Natural killer cell (primary cell): ENCODE results near the gene KRTAP24-1. TPM values are rescaled to one million over a fixed set of nuclear protein-coding genes. Genes with fewer than 3 reads are reported as not detected.

Source experiments
- ATAC-seq, 3 donors: fragments of 150-1000 bp in 2 of 3; fragments of 200-7000 bp in 1 of 3; cut with Tn5 transposase; 1 replicate in 1 of 3; 2 replicates in 2 of 3; pipeline ENCODE4 v1.10.0; 2021; ENCODE audit warnings: mild to moderate bottlenecking in 2 of 3, moderate library complexity in 2 of 3
- DNase-seq, 2 donors: peaks; one replicate each; pipeline versions ENCODE4 v3.0.0 to v3.0.0-alpha.2; 2013 to 2021; ENCODE audit warnings: mixed read lengths in 1 of 2
- H3K27ac ChIP-seq: one replicate; pipeline ENCODE4 v1.5.1; 2013; ENCODE audit warnings: mild to moderate bottlenecking, low read length
- H3K27me3 ChIP-seq: one replicate; pipeline ENCODE4 v1.6.1; 2013; ENCODE audit warnings: low read length; ENCODE audit not compliant: control insufficient read depth, insufficient read depth
- H3K36me3 ChIP-seq: one replicate; pipeline ENCODE4 v1.6.1; 2013; ENCODE audit warnings: low read length; ENCODE audit not compliant: control insufficient read depth, insufficient read depth
- H3K4me1 ChIP-seq: one replicate; pipeline ENCODE4 v1.6.1; 2013; ENCODE audit warnings: low read length; ENCODE audit not compliant: control insufficient read depth, insufficient read depth
- H3K4me3 ChIP-seq: one replicate; pipeline ENCODE4 v1.5.1; 2013; ENCODE audit warnings: low read length
- H3K9me3 ChIP-seq: one replicate; pipeline ENCODE4 v1.6.1; 2013; ENCODE audit warnings: low read length; ENCODE audit not compliant: control insufficient read depth, insufficient read depth
- H3K27ac Mint-ChIP-seq, 2 donors: one replicate each; pipeline ENCODE4 v1.8.0; 2022; ENCODE audit warnings: mild to moderate bottlenecking in 2 of 2, mixed read lengths in 2 of 2, moderate library complexity in 1 of 2
- H3K27me3 Mint-ChIP-seq, 2 donors: one replicate each; pipeline ENCODE4 v1.8.0; 2022; ENCODE audit warnings: low read depth in 2 of 2, mixed read lengths in 2 of 2
- H3K36me3 Mint-ChIP-seq: one replicate; pipeline ENCODE4 v1.8.0; 2022; ENCODE audit warnings: mixed read lengths
- H3K4me1 Mint-ChIP-seq, 2 donors: one replicate each; pipeline ENCODE4 v1.8.0; 2022; ENCODE audit warnings: mixed read lengths in 2 of 2
- H3K4me3 Mint-ChIP-seq: one replicate; pipeline ENCODE4 v1.8.0; 2022; ENCODE audit warnings: mild to moderate bottlenecking, moderate library complexity, mixed read lengths
- H3K9me3 Mint-ChIP-seq, 2 donors: one replicate each; pipeline ENCODE4 v1.8.0; 2022; ENCODE audit warnings: mixed read lengths in 2 of 2
- WGBS: methylation state at CpG from one replicate; pipeline ENCODE4 v1.1.7; 2013; ENCODE audit warnings: missing lambda C conversion rate; ENCODE audit not compliant: insufficient coverage; 5-methylcytosine and 5-hydroxymethylcytosine counted together
- intact Hi-C: fragments of 100-400 bp; cut with micrococcal nuclease; formaldehyde crosslinking; loops from one replicate; pipeline ENCODE4 v1.14.2; 2022
- total RNA-seq, 4 donors: library from RNA; stranded (reverse); fragments of 120-200 nt in 1 of 4; gene quantifications; one replicate each; pipeline versions ENCODE4 v1.2.3 to v1.2.4, GENCODE V29; 2013 to 2022
- TF ChIP-seq, protein P1 (sequence below): fragments of 200-600 bp; IDR thresholded peaks from one replicate; pipeline ENCODE4 v1.8.0; 2022; ENCODE audit warnings: antibody characterized with exemption

Gene KRTAP24-1
- total RNA-seq, 3 donors from 2014 or later (not counting 1 experiment from before 2014, with no cell fraction given) = not detected

DNA sequence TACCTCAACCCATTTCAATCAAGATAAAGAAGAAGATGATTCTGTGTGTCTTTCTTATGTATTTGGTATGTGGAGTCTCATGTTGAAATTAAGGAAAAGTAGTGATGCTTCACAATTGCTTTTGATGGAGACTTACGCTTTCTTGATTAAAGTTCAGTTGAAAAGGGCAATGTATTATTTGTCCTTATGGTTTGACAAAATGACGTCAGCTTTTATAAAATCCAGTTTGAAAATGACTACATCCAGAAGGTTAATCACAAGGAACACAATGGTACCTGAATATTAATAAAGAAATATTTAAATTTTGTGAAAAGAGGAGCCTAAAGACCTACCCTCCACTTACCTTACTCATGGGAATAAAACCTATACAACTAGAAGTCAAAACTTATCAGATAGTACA, 33.0 kb upstream of the KRTAP24-1 start:
- TF ChIP-seq, protein P1, sequence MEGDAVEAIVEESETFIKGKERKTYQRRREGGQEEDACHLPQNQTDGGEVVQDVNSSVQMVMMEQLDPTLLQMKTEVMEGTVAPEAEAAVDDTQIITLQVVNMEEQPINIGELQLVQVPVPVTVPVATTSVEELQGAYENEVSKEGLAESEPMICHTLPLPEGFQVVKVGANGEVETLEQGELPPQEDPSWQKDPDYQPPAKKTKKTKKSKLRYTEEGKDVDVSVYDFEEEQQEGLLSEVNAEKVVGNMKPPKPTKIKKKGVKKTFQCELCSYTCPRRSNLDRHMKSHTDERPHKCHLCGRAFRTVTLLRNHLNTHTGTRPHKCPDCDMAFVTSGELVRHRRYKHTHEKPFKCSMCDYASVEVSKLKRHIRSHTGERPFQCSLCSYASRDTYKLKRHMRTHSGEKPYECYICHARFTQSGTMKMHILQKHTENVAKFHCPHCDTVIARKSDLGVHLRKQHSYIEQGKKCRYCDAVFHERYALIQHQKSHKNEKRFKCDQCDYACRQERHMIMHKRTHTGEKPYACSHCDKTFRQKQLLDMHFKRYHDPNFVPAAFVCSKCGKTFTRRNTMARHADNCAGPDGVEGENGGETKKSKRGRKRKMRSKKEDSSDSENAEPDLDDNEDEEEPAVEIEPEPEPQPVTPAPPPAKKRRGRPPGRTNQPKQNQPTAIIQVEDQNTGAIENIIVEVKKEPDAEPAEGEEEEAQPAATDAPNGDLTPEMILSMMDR = no peak

DNA sequence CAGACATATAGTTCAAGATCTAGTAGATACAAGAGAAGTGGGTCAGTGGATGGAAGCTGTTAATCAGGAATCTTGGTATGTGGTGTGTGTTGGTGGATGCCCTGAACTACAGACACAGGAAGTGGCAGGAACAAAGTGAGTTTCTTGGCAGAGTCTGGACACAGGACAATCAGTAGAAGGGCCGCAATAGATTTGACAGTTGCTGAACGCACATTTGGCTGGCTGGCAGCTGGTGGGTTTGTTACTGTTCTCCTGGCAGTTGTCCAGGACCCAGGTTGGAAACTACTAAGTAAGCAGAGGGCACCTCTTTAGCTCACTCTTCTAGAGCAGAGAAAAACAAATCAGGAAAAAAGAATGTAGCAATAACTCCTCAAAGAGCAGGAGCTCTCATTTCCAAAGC, 24.1 kb upstream of the KRTAP24-1 start:
- Histone ChIP-seq H3K27ac (no peak overlapping the region), H3K36me3 (no peaks in the 10 kb centered on the region), H3K27me3 (no peaks in the 10 kb centered on the region), H3K4me3 (no peak overlapping the region), H3K9me3 (no peaks in the 10 kb centered on the region), H3K4me1 (no peaks in the 10 kb centered on the region)
- Mint-ChIP-seq H3K27ac (no peak overlapping the region), H3K27me3 (no peaks in the 10 kb centered on the region), H3K4me3 (no peak overlapping the region), H3K9me3 (peaks cover 6 to 10% of the 10 kb centered on the region in 2 donors), H3K36me3 (no peaks in the 10 kb centered on the region), H3K4me1 (no peaks in the 10 kb centered on the region)
- WGBS = 92% methylated on average over 2 of the region's 2 CpGs
- ATAC-seq (no peak), DNase-seq (no peak)
- TF ChIP-seq, protein P1 = no peak
- intact Hi-C loops = no loop called here

More for the DNA sequence above, 33.0 kb upstream of the KRTAP24-1 start:
- no peak for ATAC-seq
- H3K27ac ChIP-seq = no peak overlapping the region
- no peaks in the 10 kb centered on the region for H3K9me3 ChIP-seq
- 71% methylated on average over 1 of the region's 2 CpGs for WGBS
- H3K4me3 ChIP-seq = no peak overlapping the region
- no peaks in the 10 kb centered on the region for H3K36me3 ChIP-seq
- Mint-ChIP-seq H3K27ac (no peak overlapping the region), H3K9me3 (peaks cover 7 to 16% of the 10 kb centered on the region in 2 donors), H3K27me3 (no peaks in the 10 kb centered on the region), H3K4me3 (no peak overlapping the region), H3K36me3 (no peaks in the 10 kb centered on the region), H3K4me1 (no peaks in the 10 kb centered on the region)
- no peak for DNase-seq
- H3K27me3 ChIP-seq = no peaks in the 10 kb centered on the region
- intact Hi-C loops = no loop called here
- H3K4me1 ChIP-seq = no peaks in the 10 kb centered on the region

DNA sequence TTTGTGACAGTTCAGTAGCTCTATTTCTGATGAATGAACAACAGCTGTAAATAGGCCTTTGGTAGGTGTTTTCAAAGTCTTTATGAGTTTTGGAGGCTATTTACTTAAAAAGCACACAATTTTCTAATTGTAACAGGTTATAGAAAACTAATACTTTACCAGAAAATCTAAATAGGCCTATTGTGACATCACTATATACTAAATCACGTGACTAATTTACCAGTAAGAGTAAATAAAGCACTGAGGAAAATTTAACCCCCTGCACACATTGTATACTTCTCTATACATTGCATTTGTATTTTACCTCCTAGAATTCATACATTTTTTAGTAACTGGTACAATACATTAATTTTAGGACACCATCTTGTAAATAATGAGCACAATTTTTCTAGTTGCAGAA, 22.4 kb upstream of the KRTAP24-1 start:
- no peak for ATAC-seq
- Mint-ChIP-seq H3K9me3 (peaks cover 6 to 10% of the 10 kb centered on the region in 2 donors), H3K4me3 (no peak overlapping the region), H3K4me1 (no peaks in the 10 kb centered on the region), H3K27ac (no peak overlapping the region), H3K36me3 (no peaks in the 10 kb centered on the region), H3K27me3 (no peaks in the 10 kb centered on the region)
- Histone ChIP-seq H3K4me3 (no peak overlapping the region), H3K4me1 (no peaks in the 10 kb centered on the region), H3K27me3 (no peaks in the 10 kb centered on the region), H3K9me3 (no peaks in the 10 kb centered on the region), H3K27ac (no peak overlapping the region), H3K36me3 (no peaks in the 10 kb centered on the region)
- TF ChIP-seq, protein P1 = no peak
- no peak for DNase-seq
- intact Hi-C loops = no loop called here
- no CpG with 5 or more reads among the region's 1 CpG for WGBS

DNA sequence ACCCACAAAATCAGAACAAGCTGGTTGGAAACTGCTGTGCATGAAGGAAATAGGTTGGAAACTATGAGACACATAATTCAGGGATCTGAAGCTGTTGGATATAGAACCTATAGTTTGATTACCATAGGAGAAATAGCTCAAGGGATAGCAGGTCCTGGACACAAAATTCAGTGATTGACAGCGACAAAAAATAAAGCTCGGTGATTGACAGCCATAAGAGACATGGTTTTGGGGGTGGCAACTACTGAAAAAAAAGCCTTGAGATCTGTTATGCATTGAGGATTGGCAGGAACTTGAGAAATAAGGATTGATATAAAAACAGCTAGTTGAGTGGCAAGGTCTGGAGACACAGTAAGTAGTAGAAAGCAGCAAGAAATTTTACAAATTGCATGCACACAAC, 6.5 kb upstream of the KRTAP24-1 start, which contains the start of gene KRTAP25-1:
Gene KRTAP25-1, minus strand, starts transcription at position 300 of the 400 bp plus-strand sequence. Its CDS starts 24 bp downstream, at position 276.
- Mint-ChIP-seq H3K27ac (no peak within 1 kb of the TSS), H3K27me3 (no peaks in the 10 kb centered on the region), H3K4me3 (no peak within 1 kb of the TSS), H3K36me3 (no peaks in the 10 kb centered on the region), H3K9me3 (peaks cover 12 to 13% of the 10 kb centered on the region in 2 donors), H3K4me1 (no peaks in the 10 kb centered on the region)
- no peaks in the 10 kb centered on the region for H3K9me3 ChIP-seq
- no peak for DNase-seq
- no peaks in the 10 kb centered on the region for H3K4me1 ChIP-seq
- no peak within 1 kb of the TSS for H3K4me3 ChIP-seq
- H3K36me3 ChIP-seq = no peaks in the 10 kb centered on the region
- ATAC-seq = no peak
- TF ChIP-seq, protein P1 = no peak
- H3K27ac ChIP-seq = no peak within 1 kb of the TSS
- WGBS = 98% methylated on average over 2 of the region's 2 CpGs
- intact Hi-C loops = no loop called here
- no peaks in the 10 kb centered on the region for H3K27me3 ChIP-seq
